HepG2 (cell line): Measurements from ENCODE around the gene CAMK2A. TPM values are rescaled to one million over a fixed set of nuclear protein-coding genes. Genes with fewer than 3 reads are reported as not detected.

Source experiments
- ARHGAP35 ChIP-seq: sonication (generic); formaldehyde crosslinking; IDR thresholded peaks from 2 replicates; pipeline ENCODE4 v1.9.0; 2022; ENCODE audit warnings: mild to moderate bottlenecking, inconsistent platforms, moderate library complexity, missing genetic modification reagents, borderline replicate concordance
- ELF1 ChIP-seq: sonication (generic); formaldehyde crosslinking; IDR thresholded peaks from 2 replicates; pipeline ENCODE4 v1.4.0; 2020; ENCODE audit warnings: missing genetic modification reagents
- HNRNPK ChIP-seq: fragments of 200-400 bp; formaldehyde crosslinking; IDR thresholded peaks from 2 replicates; pipeline ENCODE4 v1.6.1; 2018; ENCODE audit warnings: low read length, low read depth, moderate library complexity, mild to moderate bottlenecking; ENCODE audit not compliant: poor library complexity, severe bottlenecking
- MAFF ChIP-seq: IDR thresholded peaks from 2 replicates; pipeline ENCODE4 v1.6.1; 2011; ENCODE audit warnings: low read depth, low read length, improper control_type of control experiment
- MAZ ChIP-seq, 2 experiments: sonication (generic) in 1 of 2; formaldehyde crosslinking in 1 of 2; IDR thresholded peaks; 2 replicates each; pipeline versions ENCODE4 v1.5.0 to v1.6.1; 2012 to 2020; ENCODE audit warnings: low read depth in 2 of 2, mild to moderate bottlenecking in 2 of 2, borderline replicate concordance in 1 of 2, improper control_type of control experiment in 1 of 2, low read length in 1 of 2, missing genetic modification reagents in 1 of 2, moderate library complexity in 1 of 2
- MTA1 ChIP-seq: sonication (generic); formaldehyde crosslinking; IDR thresholded peaks from 2 replicates; pipeline ENCODE4 v1.4.0; 2020; ENCODE audit warnings: missing genetic modification reagents, mild to moderate bottlenecking, borderline replicate concordance
- MXI1 ChIP-seq: IDR thresholded peaks from 3 replicates; pipeline ENCODE4 v1.6.1; 2012; ENCODE audit warnings: low read depth, low read length, inconsistent platforms, borderline replicate concordance
- PTBP1 ChIP-seq: fragments of 200-400 bp; formaldehyde crosslinking; IDR thresholded peaks from 2 replicates; pipeline ENCODE4 v1.6.1; 2018; ENCODE audit warnings: low read length, low read depth; ENCODE audit not compliant: poor library complexity, severe bottlenecking
- SIN3A ChIP-seq: IDR thresholded peaks from 2 replicates; pipeline ENCODE4 v1.6.1; 2011; ENCODE audit warnings: low read depth, mild to moderate bottlenecking, control low read depth, low read length, borderline replicate concordance
- SRY ChIP-seq: sonication (generic); formaldehyde crosslinking; IDR thresholded peaks from 2 replicates; pipeline ENCODE4 v1.8.0; 2022; ENCODE audit warnings: mild to moderate bottlenecking, missing genetic modification reagents
- TCF12 ChIP-seq, 2 experiments: fragments of 450-650 bp in 1 of 2; sonication (generic) in 1 of 2; formaldehyde crosslinking in 1 of 2; IDR thresholded peaks; 2 replicates each; pipeline versions ENCODE4 v1.6.1 to v1.8.0; 2017 to 2022; ENCODE audit warnings: antibody characterized with exemption in 1 of 2, mild to moderate bottlenecking in 1 of 2, missing genetic modification reagents in 1 of 2, moderate library complexity in 1 of 2
- ZNF30 ChIP-seq: sonication (generic); formaldehyde crosslinking; IDR thresholded peaks from 2 replicates; pipeline ENCODE4 v1.5.0; 2020; ENCODE audit warnings: mild to moderate bottlenecking, missing genetic modification reagents
- ZNF776 ChIP-seq: sonication (generic); formaldehyde crosslinking; IDR thresholded peaks from 2 replicates; pipeline ENCODE4 v1.4.0; 2020; ENCODE audit warnings: mild to moderate bottlenecking, missing genetic modification reagents
- ZNF883 ChIP-seq: sonication (generic); formaldehyde crosslinking; IDR thresholded peaks from 2 replicates; pipeline ENCODE4 v1.5.1; 2020; ENCODE audit warnings: mild to moderate bottlenecking, missing genetic modification reagents; ENCODE audit errors: not compliant biosample characterization
- polyA plus RNA-seq, 8 experiments: library from polyadenylated mRNA; depleted of rRNA in 3 of 8; stranded (reverse) in 7 of 8; unstranded in 1 of 8; fragments of >200 nt; fragmentation: Illumina TruSeq in 4 of 8; extraction: Trizol in 4 of 8; gene quantifications; 2 replicates each; pipeline versions ENCODE4 v1.2.1 to v1.2.3, GENCODE V29; 2011 to 2016; ENCODE audit warnings: low read depth in 4 of 8, missing spikeins in 1 of 8, mixed read lengths in 1 of 8; ENCODE audit not compliant: insufficient read depth in 1 of 8
- total RNA-seq, 5 experiments: library from RNA; depleted of rRNA; stranded (reverse); fragments of >200 nt; fragmentation: Illumina TruSeq; extraction: Trizol; gene quantifications; 2 replicates each; pipeline ENCODE4 v1.2.3, GENCODE V29; 2016; ENCODE audit warnings: low read depth in 1 of 5
- TF ChIP-seq, protein P1 (sequence below): IDR thresholded peaks from 2 replicates; pipeline ENCODE4 v1.6.1; 2016; ENCODE audit warnings: low read depth, missing genetic modification reagents, missing compliant biosample characterization
- TF ChIP-seq, protein P2 (sequence below): sonication (generic); formaldehyde crosslinking; IDR thresholded peaks from 2 replicates; pipeline ENCODE4 v1.4.0; 2020; ENCODE audit warnings: missing genetic modification reagents
- TF ChIP-seq, protein P3 (sequence below): sonication (generic); formaldehyde crosslinking; IDR thresholded peaks from 2 replicates; pipeline ENCODE4 v1.5.1; 2020; ENCODE audit warnings: missing genetic modification reagents, mild to moderate bottlenecking, borderline replicate concordance
- TF ChIP-seq, protein P4 (sequence below): sonication (generic); formaldehyde crosslinking; IDR thresholded peaks from 2 replicates; pipeline ENCODE4 v1.9.0; 2021; ENCODE audit warnings: missing genetic modification reagents, mild to moderate bottlenecking, borderline replicate concordance

Gene CAMK2A
- total and polyA plus RNA-seq, 2 of the 13 experiments (the other 11 are each of a cell fraction or from before 2014, with no cell fraction given), result 0.11 TPM; not detected in 1

GRCh38 chr5:150295172-150295634, 5.6 kb upstream of the CAMK2A start (continued):
- TF ChIP-seq, protein P1, sequence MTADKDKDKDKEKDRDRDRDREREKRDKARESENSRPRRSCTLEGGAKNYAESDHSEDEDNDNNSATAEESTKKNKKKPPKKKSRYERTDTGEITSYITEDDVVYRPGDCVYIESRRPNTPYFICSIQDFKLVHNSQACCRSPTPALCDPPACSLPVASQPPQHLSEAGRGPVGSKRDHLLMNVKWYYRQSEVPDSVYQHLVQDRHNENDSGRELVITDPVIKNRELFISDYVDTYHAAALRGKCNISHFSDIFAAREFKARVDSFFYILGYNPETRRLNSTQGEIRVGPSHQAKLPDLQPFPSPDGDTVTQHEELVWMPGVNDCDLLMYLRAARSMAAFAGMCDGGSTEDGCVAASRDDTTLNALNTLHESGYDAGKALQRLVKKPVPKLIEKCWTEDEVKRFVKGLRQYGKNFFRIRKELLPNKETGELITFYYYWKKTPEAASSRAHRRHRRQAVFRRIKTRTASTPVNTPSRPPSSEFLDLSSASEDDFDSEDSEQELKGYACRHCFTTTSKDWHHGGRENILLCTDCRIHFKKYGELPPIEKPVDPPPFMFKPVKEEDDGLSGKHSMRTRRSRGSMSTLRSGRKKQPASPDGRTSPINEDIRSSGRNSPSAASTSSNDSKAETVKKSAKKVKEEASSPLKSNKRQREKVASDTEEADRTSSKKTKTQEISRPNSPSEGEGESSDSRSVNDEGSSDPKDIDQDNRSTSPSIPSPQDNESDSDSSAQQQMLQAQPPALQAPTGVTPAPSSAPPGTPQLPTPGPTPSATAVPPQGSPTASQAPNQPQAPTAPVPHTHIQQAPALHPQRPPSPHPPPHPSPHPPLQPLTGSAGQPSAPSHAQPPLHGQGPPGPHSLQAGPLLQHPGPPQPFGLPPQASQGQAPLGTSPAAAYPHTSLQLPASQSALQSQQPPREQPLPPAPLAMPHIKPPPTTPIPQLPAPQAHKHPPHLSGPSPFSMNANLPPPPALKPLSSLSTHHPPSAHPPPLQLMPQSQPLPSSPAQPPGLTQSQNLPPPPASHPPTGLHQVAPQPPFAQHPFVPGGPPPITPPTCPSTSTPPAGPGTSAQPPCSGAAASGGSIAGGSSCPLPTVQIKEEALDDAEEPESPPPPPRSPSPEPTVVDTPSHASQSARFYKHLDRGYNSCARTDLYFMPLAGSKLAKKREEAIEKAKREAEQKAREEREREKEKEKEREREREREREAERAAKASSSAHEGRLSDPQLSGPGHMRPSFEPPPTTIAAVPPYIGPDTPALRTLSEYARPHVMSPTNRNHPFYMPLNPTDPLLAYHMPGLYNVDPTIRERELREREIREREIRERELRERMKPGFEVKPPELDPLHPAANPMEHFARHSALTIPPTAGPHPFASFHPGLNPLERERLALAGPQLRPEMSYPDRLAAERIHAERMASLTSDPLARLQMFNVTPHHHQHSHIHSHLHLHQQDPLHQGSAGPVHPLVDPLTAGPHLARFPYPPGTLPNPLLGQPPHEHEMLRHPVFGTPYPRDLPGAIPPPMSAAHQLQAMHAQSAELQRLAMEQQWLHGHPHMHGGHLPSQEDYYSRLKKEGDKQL (CRISPR knock-in tag), result no peak
- TF ChIP-seq SIN3A (no peak; the same call in 1 of the 2 replicates), MAZ (IDR thresholded peaks at IDR 0.05; ENCODE audit: borderline replicate concordance, low read depth, low read length) (no peak), MAZ (CRISPR knock-in tag; IDR thresholded peaks at IDR 0.05; ENCODE audit: low read depth) (no peak), MTA1 (CRISPR knock-in tag) (no peak), TCF12 (IDR thresholded peaks at IDR 0.05) (no peak), TCF12 (CRISPR knock-in tag; IDR thresholded peaks at IDR 0.05) (no peak), HNRNPK (no peak), ZNF30 (CRISPR knock-in tag) (no peak), SRY (CRISPR knock-in tag) (no peak), MXI1 (no peak), ZNF776 (CRISPR knock-in tag) (no peak), MAFF (peak; percentile 56; the same call in 1 of the 2 replicates), ARHGAP35 (CRISPR knock-in tag) (no peak), PTBP1 (no peak), ELF1 (CRISPR knock-in tag) (no peak), ZNF883 (CRISPR knock-in tag) (no peak)
- TF ChIP-seq, protein P2, sequence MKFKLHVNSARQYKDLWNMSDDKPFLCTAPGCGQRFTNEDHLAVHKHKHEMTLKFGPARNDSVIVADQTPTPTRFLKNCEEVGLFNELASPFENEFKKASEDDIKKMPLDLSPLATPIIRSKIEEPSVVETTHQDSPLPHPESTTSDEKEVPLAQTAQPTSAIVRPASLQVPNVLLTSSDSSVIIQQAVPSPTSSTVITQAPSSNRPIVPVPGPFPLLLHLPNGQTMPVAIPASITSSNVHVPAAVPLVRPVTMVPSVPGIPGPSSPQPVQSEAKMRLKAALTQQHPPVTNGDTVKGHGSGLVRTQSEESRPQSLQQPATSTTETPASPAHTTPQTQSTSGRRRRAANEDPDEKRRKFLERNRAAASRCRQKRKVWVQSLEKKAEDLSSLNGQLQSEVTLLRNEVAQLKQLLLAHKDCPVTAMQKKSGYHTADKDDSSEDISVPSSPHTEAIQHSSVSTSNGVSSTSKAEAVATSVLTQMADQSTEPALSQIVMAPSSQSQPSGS (CRISPR knock-in tag), result no peak
- TF ChIP-seq, protein P3, sequence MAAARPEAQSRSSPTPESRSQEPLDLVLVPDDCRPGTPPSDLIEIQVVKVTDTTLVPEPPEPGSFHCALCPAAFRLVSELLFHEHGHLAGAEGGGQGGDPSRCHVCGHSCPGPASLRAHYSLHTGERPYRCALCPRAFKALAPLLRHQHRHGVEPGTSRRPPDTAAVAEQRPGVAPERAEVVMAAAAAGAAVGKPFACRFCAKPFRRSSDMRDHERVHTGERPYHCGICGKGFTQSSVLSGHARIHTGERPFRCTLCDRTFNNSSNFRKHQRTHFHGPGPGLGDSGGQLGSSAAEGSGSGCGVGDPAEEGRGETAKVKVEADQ (CRISPR knock-in tag), result no peak
- TF ChIP-seq, protein P4, sequence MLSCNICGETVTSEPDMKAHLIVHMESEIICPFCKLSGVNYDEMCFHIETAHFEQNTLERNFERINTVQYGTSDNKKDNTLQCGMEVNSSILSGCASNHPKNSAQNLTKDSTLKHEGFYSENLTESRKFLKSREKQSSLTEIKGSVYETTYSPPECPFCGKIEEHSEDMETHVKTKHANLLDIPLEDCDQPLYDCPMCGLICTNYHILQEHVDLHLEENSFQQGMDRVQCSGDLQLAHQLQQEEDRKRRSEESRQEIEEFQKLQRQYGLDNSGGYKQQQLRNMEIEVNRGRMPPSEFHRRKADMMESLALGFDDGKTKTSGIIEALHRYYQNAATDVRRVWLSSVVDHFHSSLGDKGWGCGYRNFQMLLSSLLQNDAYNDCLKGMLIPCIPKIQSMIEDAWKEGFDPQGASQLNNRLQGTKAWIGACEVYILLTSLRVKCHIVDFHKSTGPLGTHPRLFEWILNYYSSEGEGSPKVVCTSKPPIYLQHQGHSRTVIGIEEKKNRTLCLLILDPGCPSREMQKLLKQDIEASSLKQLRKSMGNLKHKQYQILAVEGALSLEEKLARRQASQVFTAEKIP (CRISPR knock-in tag), result no peak
